Measurements from ENCODE around the gene COL16A1.
A peak's percentile ranks its signal among the peaks of the same experiment; 100 is the strongest.

Gene COL16A1

GRCh38 chr1:31644560-31645273 lies 59.1 kb downstream of the COL16A1 start, which contains the start of gene PEF1:
TSS of gene PEF1 (minus strand) at chr1:31644876. CDS start at chr1:31644864, 12 bp downstream.
- DNase-seq = peak; percentile 98 to 99

- peak in 1 of 2 donors; percentile 81 for DNase-seq
These were observed 59.7 kb downstream of the COL16A1 start for GRCh38 chr1:31643976-31644559.

- no peak for DNase-seq
These were observed 60.9 kb downstream of the COL16A1 start for GRCh38 chr1:31642897-31643296.

GRCh38 chr1:31642366-31642765 lies 61.5 kb downstream of the COL16A1 start:
- DNase-seq = no peak

GRCh38 chr1:31640964-31641363 lies 62.9 kb downstream of the COL16A1 start:
- DNase-seq = no peak

GRCh38 chr1:31640179-31640578 lies 63.6 kb downstream of the COL16A1 start:
- no peak for DNase-seq

GRCh38 chr1:31639543-31639942 lies 64.3 kb downstream of the COL16A1 start:
- DNase-seq = no peak

- DNase-seq = no peak
These were observed 65.7 kb downstream of the COL16A1 start for GRCh38 chr1:31637915-31638673.

- DNase-seq = peak in 1 of 2 donors; percentile 17
These were observed 70.7 kb downstream of the COL16A1 start for GRCh38 chr1:31633117-31633516.

GRCh38 chr1:31632649-31633048 lies 71.2 kb downstream of the COL16A1 start:
- no peak for DNase-seq

- DNase-seq = no peak
These were observed 74.8 kb downstream of the COL16A1 start for GRCh38 chr1:31628931-31629556.

GRCh38 chr1:31627930-31628559 lies 75.8 kb downstream of the COL16A1 start:
- DNase-seq = no peak

- DNase-seq = no peak
These were observed 76.4 kb downstream of the COL16A1 start for GRCh38 chr1:31627301-31627929.

GRCh38 chr1:31626223-31627207 lies 77.3 kb downstream of the COL16A1 start:
- DNase-seq = no peak

- DNase-seq = no peak
These were observed 78.1 kb downstream of the COL16A1 start for GRCh38 chr1:31625561-31626222.

GRCh38 chr1:31624731-31625514 lies 78.9 kb downstream of the COL16A1 start:
- no peak for DNase-seq

GRCh38 chr1:31624309-31624708 lies 79.5 kb downstream of the COL16A1 start:
- DNase-seq = no peak

GRCh38 chr1:31623365-31623764 lies 80.5 kb downstream of the COL16A1 start:
- DNase-seq = no peak

- DNase-seq = no peak
These were observed 81.7 kb downstream of the COL16A1 start for GRCh38 chr1:31621847-31622730.

Measured in CD4-positive, alpha-beta T cell treated with Interferon alpha-2 for 1 hour (primary cell).